GM19468 (cell line): ENCODE results near the gene ZNF385B.

Experiments used
- ATAC-seq: cut with Tn5 transposase; IDR thresholded peaks from one replicate; pipeline ENCODE4 v1.9.1; 2021; ENCODE audit warnings: mild to moderate bottlenecking, moderate library complexity, moderate number of reproducible peaks; ENCODE audit not compliant: unreplicated experiment; ENCODE audit errors: extremely low read depth

Gene ZNF385B

DNA sequence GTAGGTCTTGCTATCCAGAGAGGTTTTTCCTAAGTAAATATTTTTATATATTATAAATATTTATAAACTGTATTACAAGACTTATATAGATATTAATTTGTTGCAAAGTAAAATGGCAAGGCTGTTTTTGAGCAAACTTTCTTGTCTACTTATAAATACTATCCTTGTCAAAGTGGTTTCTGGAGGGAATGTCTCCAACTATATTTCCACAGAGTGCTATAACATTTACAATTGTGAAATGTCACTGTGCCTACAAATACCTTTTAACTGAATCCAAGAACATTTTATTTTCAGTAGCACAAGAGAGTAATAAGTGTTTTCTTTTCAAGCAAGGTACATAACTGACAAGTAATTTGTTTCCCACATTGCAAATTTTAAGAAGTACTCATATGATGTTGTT, 256.8 kb downstream of the ZNF385B start:
- ATAC-seq, result no peak

DNA sequence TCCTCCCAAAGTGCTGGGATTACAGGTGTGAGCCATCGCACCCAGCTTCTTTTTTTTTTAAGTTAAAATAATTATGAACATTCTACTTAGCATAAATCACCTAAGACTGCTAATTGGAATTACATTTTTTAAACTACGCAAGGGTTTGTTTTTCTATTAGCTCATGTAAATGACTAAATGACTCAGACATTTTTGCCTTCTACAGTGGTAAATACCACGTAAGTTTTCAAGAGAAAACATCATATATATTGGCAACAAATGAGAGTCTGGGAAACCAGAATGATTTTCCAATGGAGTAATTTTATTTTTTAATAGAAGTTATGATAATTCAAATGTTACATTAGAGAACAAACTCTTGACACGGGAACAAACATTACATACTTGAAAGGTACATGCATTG, 259.0 kb downstream of the ZNF385B start:
- no peak for ATAC-seq

DNA sequence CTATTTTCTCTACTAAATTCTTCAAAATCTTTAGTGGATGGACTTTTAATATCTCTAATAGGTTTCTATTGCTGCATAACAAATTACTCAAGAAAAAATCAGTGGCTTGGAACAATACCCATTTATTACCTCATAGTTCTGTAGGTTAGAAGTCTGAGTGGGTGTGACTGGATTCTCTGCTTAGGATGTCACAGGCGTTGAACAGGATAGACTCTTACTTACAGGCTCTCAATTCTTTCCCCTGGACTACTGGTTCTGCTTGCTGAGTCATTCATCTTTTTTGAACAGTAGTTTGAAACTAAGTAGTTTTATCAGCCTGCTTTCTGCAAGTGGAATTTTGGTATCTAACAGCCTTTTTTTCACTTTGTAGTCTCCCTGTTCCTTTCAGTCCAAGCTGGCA, 265.4 kb downstream of the ZNF385B start:
- no peak for ATAC-seq

DNA sequence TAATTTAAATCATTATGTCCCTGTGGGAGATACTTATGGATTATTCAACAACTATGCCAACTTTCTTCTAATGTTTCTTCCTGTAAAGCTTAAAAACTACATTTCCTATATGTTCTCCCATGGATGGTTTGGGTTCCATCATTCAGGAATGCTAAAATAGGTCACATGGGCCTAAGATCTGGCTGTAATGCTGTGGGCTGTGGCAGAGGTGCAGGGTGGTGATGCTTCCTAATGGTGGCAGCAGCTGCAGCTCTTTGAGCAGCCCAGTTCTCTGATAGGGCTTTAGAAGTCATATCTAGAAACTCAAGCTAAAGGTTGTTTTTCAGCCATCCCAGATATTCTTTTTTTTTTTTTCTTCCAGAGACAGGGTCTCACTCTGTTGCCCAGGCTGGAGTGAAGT, 266.1 kb downstream of the ZNF385B start:
- ATAC-seq, result no peak

DNA sequence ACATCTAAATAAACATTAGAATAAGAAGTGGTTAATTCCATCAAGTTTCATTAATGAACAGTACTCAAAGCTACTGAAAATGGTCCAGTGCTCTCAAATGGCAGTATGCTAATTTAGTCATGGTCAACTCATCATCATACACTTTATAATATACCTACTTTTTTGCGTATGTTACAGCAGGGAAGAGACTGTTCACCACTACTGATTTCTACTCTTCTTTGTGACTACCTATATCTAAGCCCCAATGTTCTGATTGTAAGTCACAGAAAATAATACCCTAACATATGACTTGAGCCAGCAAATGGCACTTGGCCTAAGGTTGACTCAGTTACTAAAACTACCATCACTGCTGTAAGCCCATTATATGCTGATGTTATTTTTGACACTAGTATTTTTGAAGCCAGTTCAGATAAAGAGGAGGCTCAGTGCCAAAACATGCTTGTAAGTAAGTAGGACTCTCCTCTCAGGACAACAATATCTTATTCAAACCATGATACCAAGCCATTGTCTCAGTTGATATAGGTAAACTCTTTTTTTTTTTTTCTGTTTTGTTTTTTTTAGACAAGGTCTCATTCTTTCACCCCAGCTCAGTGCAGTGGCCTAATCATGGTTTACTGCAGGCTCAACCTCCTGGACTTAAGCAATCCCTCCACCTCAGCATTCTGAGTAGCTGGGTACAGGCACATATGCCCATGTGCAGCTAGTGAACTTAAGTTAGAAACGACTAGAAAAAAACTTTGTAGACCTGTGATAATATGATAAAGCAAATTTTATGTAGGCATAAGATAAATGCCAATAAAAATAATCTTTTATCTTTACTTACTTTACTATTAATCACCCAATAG, 266.9 kb downstream of the ZNF385B start:
- no peak for ATAC-seq

DNA sequence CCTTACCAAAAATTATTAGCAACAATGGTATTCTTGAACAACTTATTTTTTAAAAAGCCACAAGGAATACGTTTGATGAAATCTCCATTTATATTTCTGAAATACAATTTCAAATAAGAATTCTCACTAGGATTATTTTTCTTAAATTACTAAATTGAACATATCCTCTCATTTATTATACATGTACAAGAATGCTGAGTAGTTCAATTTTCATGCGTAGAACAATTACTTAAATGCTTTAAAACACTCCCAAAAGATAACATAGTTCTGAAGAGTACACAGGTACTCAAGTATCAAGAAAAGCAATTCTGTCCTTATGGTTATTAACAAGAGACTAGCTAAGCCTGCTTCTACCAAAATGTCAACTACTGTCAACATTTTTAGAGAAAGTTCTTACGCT, 268.1 kb downstream of the ZNF385B start:
- no peak for ATAC-seq

DNA sequence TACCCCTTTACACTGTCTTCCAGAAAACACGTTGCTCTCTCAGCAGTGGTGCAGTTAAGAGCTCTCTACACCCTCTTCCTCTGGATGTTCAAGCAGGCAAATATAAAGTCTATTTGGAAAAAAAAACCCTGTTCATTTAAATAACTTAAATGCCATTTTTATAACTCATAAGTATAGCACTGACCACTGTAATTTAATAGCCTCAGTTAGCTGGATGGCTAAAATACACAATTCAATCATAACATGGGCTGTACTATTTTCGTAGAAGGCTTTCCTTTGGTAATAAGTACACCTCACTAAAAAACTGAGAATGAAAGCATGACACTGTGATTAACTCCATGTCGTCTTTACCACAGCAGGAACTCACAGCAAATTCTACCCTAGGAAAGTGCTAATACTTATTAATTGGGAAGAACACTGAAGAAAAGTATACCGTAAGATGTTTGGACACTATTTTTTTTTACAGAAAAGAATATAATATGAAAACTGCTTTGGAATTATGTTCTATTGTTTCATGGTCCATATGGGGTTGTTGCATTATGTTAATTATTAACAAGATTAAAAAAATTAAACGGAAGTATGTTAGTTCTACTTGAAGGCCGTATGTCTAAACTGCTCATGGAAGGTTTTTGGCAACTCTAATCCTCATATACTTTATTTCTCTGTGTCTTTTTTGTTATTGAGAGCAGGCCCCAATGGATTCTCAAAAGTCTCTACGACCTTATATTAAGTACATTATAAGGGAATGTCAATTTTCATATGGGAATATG, 269.1 kb downstream of the ZNF385B start:
- ATAC-seq, result no peak

DNA sequence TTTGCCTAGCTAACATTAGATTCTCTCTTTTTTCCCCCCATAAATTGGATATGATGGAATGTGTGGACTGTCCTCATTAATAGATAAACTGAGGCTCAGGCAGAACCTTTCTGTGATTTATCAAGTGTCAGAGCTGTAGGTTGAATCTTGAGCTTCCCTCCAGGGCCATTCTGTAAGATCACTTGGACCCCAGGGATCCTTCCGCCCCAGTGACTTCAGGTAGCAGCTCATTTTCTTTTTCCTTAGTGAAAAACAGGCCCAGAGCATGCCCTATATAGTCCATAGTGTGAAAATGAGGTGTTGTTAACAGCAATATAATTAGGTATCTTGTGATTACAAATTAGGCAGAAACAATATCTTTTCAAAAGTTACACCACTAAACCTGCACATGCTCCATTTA, 269.7 kb downstream of the ZNF385B start:
- no peak for ATAC-seq

DNA sequence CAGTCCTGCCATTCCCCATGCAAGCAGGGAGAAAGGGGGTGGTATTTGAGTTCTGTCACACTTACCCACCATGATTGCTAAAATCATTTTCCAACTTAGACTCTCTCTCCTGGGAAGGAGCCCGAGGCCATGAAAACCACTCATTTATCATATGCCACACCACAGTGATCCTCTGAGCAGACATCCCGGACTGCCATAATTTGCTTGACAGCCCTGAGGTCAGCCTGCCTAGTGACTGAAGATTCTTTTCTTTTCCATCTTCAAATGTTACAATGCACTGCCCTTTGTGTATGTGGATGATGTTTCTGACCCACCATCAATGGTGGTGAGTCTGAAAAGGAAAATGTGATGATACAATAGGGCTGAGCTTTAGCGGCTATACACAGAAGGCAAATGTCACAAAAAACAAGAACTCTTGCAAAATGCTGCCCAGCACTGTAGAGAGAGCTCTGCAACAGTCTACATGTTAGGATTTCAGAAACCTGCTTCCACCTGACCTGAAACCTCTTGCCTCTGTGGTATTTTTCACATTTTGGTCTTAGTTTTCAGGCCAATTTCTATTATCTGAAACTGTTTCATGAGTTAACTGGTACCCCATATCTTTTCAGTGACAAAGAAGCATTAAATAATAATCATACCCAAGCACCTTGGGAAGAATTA, 272.8 kb downstream of the ZNF385B start:
- ATAC-seq, result no peak

DNA sequence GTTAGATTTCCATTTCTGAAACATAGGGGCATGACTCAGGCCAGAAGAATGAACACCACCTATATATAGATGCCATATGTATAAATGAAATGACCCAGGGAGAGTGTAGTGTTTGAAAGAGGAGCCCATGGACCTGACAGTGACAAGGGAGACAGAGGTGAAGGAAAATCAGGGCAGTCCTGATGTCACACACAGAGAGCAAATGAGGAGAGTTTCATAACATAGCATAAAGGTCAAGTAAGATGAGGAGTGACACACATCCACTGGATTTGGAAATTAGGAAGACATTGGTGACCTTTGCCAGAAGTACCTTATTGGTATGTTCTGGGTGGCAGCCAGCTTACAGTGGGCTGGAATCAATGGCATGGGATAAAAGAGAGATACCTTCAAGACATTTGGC, 276.7 kb downstream of the ZNF385B start:
- no peak for ATAC-seq

DNA sequence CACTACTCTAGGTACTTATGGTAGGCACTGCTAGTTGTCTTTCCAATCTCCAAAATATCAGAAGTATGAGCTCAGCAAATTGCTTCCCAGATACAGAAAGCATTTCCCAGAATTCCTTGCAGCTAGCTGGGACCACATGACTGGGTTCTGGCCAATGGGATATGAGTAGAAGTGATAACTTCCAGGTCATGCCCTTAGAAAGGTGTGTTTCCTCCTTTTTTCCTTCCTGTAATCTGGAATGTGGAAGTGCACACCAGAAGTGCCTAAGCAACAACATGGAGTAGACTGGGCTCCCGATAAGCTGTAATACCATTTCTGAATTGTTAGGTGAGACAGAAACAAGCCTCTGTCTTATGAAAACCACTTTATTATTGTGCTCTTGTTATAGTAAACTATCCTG, 279.8 kb downstream of the ZNF385B start:
- ATAC-seq, result no peak

DNA sequence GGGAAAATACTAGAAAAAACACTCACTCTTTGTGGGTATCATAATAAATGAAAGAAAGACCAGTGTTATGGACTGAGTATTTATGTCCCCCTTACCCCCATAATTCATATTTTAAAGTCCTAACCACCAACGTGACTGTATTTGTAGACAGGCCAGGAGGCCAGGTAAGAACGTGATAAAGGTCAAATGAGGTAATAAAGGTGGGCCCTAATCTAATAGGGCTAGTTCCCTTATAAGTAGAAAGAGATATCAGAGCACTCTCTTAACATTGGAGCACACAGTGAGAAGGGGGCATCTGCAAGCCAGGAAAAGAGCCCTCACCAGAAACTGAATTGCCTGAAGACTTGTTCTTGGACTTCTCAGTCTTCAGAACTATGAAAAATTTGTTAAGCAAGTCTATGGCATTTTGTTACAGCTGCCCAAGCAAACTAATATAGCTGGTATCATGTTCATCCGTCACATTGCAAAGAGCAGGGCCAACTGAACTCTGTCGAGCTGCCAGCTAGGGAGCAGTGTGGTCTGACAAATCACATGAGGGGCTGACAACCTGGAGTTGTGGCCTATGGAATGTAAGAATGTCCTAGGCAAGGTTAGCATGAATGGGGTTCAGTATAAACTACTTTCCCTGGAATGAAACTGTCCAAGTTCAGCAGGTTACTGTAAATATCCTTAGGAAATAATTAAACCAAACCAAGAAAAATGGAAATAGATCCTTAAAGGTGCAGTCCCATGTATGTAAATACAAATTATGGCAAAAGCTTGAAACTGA, 280.9 kb downstream of the ZNF385B start:
- no peak for ATAC-seq

DNA sequence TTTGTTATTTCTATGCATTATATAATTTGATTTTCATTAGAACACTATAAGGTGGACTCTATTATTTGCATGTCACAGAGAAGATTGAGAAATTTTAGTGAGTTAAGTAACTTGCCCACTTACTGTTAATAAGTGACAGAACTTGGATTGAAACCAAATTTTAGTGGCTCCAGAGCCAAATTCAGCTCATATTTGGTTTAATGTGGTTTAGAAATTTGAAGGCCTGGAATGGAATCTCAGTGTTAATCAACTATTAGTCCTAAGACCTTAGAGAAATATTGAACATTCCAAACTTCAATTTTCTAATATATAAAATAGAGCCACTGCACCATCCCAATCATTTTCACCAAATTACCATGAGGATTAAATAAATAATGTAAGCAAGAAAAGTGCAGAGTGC, 281.6 kb downstream of the ZNF385B start:
- no peak for ATAC-seq

DNA sequence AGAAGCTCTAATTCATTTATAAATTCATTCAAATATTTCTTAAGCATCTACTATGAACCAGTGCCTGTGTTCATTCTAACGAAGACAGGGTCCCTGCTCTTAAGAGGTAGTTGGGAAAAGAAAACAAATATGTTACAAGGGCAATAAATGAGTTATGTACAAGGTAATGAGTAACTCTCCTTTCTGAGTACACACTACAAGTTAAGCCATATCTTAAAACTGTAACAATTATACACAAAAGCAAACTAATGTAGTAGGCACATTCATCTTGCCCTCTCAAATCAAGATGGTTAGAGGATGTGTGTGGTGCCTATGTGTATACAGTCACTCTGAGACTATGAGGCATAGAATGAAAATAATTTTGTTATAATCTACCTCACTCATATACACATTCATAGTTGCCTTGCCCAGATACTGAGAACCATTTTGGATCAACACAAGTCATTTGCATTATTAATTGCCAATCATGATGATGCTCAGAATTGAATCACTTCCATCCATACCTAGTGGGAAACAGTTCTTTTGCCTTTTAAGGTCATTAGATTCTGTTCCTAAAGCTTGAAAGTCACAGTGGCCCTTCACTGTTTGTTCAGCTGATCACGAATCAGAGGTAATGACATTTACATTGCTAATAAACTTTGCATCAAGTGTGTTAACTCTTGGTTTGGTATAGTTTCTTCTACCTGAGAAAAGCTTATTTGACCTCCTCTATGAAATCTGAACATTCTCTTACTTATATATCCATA, 283.1 kb downstream of the ZNF385B start:
- ATAC-seq, result no peak

DNA sequence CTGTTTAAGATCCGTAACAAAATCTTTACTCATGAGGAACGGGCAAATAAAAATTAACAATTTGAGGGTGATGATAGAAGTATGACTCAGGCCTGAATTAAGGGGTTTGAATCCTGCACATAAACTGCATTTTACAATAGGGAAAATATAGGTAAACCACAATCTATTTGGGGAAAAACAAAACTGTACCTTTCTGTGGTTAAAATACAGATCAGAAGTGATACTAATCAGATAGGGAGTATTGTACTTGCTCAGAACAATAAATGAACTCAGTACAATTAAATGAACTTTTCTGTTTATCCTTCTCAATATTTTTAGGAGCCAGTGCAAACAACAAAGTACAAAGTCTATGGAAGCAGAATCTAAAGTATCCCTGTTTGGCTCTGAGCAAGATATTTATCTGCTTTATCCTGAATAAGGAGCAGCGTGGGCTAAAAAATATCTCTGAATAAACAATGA, 287.3 kb downstream of the ZNF385B start:
- no peak for ATAC-seq

DNA sequence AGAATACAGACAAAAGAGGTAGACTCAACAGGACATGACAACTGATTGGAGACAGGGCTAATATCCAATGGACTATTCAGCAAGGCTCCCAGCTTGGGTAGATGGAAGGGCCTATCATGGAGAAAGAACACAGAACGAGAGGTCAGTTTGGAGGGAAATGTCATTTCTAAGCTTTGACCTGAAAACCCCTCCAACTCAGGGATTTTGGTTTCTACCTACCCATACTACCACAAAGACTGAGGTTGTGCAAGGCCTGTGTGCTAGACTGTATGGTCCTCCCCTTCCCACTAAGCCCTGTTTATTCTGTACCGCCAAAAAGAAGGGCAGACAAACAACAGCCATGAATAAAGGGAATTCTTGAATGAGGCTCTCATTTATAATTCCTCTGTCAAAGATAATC, 288.9 kb downstream of the ZNF385B start:
- no peak for ATAC-seq

DNA sequence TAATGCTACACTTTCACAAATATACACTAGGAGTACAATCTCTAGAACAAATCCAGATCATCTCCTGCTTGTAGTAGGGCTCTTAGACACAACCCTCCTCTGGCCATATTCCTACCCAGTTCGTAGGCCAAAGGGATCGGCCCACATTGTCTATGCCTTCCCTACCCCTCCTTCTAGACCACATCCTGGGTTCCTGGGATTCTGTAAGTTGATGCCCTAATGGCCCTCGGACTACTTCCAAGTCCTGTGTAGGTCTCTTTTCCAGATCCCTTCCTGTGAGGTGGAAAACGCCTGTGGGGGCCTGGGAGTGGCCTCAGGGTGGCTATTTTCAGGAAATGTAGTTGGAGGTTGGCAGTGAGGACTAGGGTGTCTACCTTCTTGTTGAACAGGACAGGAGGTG, 289.7 kb downstream of the ZNF385B start:
- no peak for ATAC-seq

DNA sequence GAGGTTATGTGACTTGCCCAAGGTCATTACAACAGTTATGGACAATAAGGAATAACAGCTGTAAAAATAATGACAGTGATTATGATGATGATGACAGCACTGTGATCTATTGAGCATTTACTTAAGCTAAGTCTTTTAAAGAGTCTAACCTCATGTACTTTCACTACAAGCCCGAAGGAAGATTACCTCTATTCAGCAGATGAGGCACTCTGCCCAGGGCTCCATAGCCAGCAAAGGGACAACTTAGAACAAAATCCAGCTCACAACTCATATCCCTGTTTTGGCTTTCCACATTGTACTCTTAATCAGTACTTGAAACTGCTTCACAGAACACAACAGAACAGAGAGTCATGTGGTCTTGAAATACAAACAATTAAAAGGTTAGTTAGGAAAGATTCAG, 290.2 kb downstream of the ZNF385B start:
- ATAC-seq, result no peak

DNA sequence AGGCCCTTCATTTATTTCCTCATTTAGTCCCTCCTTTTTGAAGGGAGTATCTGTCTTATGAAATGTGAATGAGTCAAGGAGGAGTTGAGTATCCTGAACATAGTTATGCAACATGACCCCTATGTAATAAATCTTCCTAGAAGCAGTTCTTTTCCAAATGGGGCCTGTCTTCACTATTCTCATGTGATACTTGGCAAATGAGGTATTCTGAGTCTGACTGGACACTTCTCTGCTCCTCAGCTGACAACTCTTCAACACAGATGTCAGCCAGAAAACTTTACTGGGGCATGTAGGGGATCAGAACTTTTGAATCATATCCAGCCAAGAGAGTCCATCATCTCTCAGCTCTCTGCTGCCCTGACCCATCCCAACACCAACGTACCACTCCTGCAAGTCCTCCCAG, 291.6 kb downstream of the ZNF385B start:
- ATAC-seq, result no peak

DNA sequence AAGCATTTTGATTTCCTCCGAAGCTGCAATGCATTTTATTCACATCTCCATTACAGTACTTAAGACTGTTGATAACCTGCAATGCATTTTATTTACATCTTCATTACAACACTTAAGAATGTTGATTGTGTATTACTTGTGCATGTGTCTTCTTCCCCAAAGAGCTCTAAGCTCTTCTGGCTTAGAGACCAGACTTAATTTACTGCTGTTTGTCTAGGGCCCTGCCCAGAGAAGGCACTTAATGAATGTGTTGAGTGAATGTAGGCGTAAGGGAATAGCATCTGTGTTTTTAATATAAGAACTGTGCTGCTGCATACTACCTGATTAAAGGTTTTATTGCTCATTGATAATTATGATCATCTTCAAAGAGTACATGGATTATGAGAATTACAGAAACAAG, 295.6 kb downstream of the ZNF385B start:
- ATAC-seq, result no peak
